Spleen (tissue), 7 donors: Measurements from ENCODE around the gene B4GALNT4.
"Not testable (repeated sequence)": the region's sequence is repeated elsewhere in the genome, so short reads cannot be mapped to it uniquely, and the experiment has no call there.

Experiments used
- CTCF ChIP-seq, 11 experiments: fragments of 200-600 bp in 7 of 11; fragments of 450-650 bp in 4 of 11; sonication (generic) in 4 of 11; IDR thresholded peaks in 8 of 11; conservative IDR thresholded peaks in 3 of 11; 1 replicate in 7 of 11; 2 replicates in 4 of 11; pipeline versions ENCODE4 v1.4.0 to v1.8.0; 2016 to 2021; ENCODE audit warnings: antibody characterized with exemption in 11 of 11, inconsistent platforms in 4 of 11, mild to moderate bottlenecking in 1 of 11
- POLR2A ChIP-seq, 3 donors: fragments of 450-650 bp; IDR thresholded peaks; one replicate each; pipeline ENCODE4 v1.5.1; 2017; ENCODE audit warnings: antibody characterized with exemption in 3 of 3, mild to moderate bottlenecking in 1 of 3
- donor health status: DM: no; HTN: no; CAD: no; lungs with moderate emphysema.
- donor health status: DM: no; HTN: no; CAD: no.
- donor health status: DM: no; HTN: no; CAD: no.

DNA sequence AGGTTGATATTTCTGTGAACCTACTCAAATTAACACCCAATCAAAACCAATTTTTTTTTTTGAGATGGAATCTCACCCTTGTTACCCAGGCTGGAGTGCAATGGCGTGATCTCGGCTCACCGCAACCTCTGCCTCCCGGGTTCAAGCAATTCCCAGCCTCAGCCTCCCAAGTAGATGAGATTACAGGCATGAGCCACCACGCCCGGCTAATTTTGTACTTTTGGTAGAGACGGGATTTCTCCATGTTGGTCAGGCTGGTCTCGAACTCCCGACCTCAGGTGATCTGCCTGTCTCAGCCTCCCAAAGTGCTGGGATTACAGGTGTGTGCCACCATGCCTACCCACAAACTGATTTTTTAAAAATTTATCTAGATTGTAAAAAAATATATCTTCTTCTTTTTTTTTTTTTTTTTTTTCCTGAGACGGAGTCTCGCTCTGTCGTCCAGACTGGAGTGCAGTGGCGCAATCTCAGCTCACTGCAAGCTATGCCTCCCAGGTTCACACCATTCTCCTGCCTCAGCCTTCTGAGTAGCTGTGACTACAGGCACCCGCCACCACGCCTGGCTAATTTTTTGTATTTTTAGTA, 40.7 kb upstream of the B4GALNT4 start:
- not testable (repeated sequence) for TF ChIP-seq CTCF (IDR thresholded peaks at IDR 0.05 in 8 of 11, conservative IDR thresholded peaks at IDR 0.05 in 3 of 11); POLR2A (IDR thresholded peaks at IDR 0.05)
